GM12878 (cell line): Measurements from ENCODE around the gene SV2A. TPM values are rescaled to one million over a fixed set of nuclear protein-coding genes. Genes with fewer than 3 reads are reported as not detected.

ENCODE experiments used
- ATAC-seq: fragments of 200-7000 bp; cut with Tn5 transposase; 3 replicates; pipeline ENCODE4 v1.9.1; 2020; ENCODE audit warnings: mild to moderate bottlenecking, moderate library complexity
- BruUV-seq: library from RNA; stranded (reverse); fragments of 400-500 nt; replicated peaks from 2 replicates; lab custom pipeline; 2021; lab: Mats Ljungman, UMichigan
- CTCF ChIA-PET: fragments of 300-600 bp; sonication (Branson Sonifier 250); formaldehyde crosslinking; extraction: SDS; loops from one replicate; lab custom pipeline; 2021; ENCODE audit warnings: inconsistent platforms; lab: Yijun Ruan, JAX
- POLR2A ChIA-PET: fragments of 350-600 bp; formaldehyde crosslinking; extraction: SDS; loops from one replicate; lab custom pipeline; 2021; ENCODE audit warnings: inconsistent platforms; lab: Charles Lee
- RAD21 ChIA-PET: fragments of 300-600 bp; sonication (Branson Sonifier 250); formaldehyde crosslinking; loops from one replicate; lab custom pipeline; 2023; ENCODE audit warnings: antibody characterized with exemption; ENCODE audit not compliant: unreplicated experiment; lab: Charles Lee
- SMC1A ChIA-PET: fragments of 300-600 bp; sonication (Branson Sonifier 250); formaldehyde crosslinking; loops from one replicate; lab custom pipeline; 2023; ENCODE audit not compliant: unreplicated experiment, uncharacterized antibody; lab: Charles Lee
- DNase-seq: peaks from one replicate; pipeline ENCODE4 v3.0.0-alpha.2; 2011; ENCODE audit warnings: low read depth, low spot score
- FAIRE-seq: peaks from 3 replicates; lab custom pipeline; 2011; peaks lifted over from hg19 to GRCh38; lab: Jason Lieb, UNC
- H2AFZ ChIP-seq: 2 replicates; pipeline ENCODE4 v1.6.0; 2011; ENCODE audit warnings: low read depth, low read length, control low read depth; ENCODE audit not compliant: control insufficient read depth
- H3K27ac ChIP-seq: 2 replicates; pipeline ENCODE4 v1.5.1; 2011; ENCODE audit warnings: control low read depth; ENCODE audit not compliant: control insufficient read depth, insufficient read depth
- H3K27me3 ChIP-seq, 2 experiments: replicated peaks in 1 of 2; 2 replicates each; pipeline versions ENCODE4 v1.6.0 to v1.6.1; 2011; ENCODE audit warnings: low read length in 1 of 2; ENCODE audit not compliant: control insufficient read depth in 2 of 2, insufficient read depth in 2 of 2
- H3K36me3 ChIP-seq, 2 experiments: 2 replicates each; pipeline ENCODE4 v1.5.1; 2011; ENCODE audit warnings: low read length in 1 of 2; ENCODE audit not compliant: control insufficient read depth in 2 of 2, insufficient read depth in 2 of 2
- H3K4me1 ChIP-seq: 2 replicates; pipeline ENCODE4 v1.6.1; 2011; ENCODE audit warnings: mild to moderate bottlenecking, low read length, moderate library complexity, mixed read lengths; ENCODE audit not compliant: control insufficient read depth, insufficient read depth
- H3K4me2 ChIP-seq: 2 replicates; pipeline ENCODE4 v1.6.0; 2011; ENCODE audit warnings: control low read depth; ENCODE audit not compliant: control insufficient read depth, insufficient read depth
- H3K4me3 ChIP-seq: fragments of 200-600 bp; sonication (generic); 2 replicates; pipeline ENCODE4 v1.5.1; 2016
- H3K79me2 ChIP-seq: 2 replicates; pipeline ENCODE4 v1.6.0; 2011; ENCODE audit warnings: low read length; ENCODE audit not compliant: control insufficient read depth, insufficient read depth
- H3K9ac ChIP-seq: 2 replicates; pipeline ENCODE4 v1.8.0; 2011; ENCODE audit warnings: low read length, control low read depth, mixed read lengths; ENCODE audit not compliant: control insufficient read depth, insufficient read depth
- H3K9me3 ChIP-seq: replicated peaks from 3 replicates; pipeline ENCODE4 v1.5.1; 2011; ENCODE audit warnings: mild to moderate bottlenecking, low read length; ENCODE audit not compliant: control insufficient read depth, insufficient read depth
- H4K20me1 ChIP-seq: 2 replicates; pipeline ENCODE4 v1.6.0; 2011; ENCODE audit not compliant: control insufficient read depth, insufficient read depth
- MLLT1 ChIP-seq: fragments of 450-650 bp; IDR thresholded peaks from 2 replicates; pipeline ENCODE4 v1.6.1; 2016; ENCODE audit warnings: mild to moderate bottlenecking
- WGBS: methylation state at CpG from one replicate; pipeline ENCODE4 v1.1.6; 2016; ENCODE audit warnings: low lambda C conversion rate; ENCODE audit not compliant: insufficient replicate concordance, insufficient coverage; ENCODE audit errors: missing lambda C conversion rate; 5-methylcytosine and 5-hydroxymethylcytosine counted together
- in situ Hi-C: fragments of 300-500 bp; cut with MboI; formaldehyde crosslinking; loops from 9 replicates; pipeline ENCODE4 v1.14.3; 2018; ENCODE audit warnings: mixed read lengths
- intact Hi-C: fragments of 100-400 bp; cut with micrococcal nuclease; formaldehyde crosslinking; loops from one replicate; pipeline ENCODE4 v1.14.2; 2022; ENCODE audit not compliant: unreplicated experiment
- polyA plus RNA-seq, 11 experiments: library from polyadenylated mRNA; depleted of rRNA in 4 of 11; unstranded in 6 of 11; stranded (reverse) in 5 of 11; fragments of >200 nt; fragmentation: Nextera tagmentation in 4 of 11; fragmentation: Illumina TruSeq in 1 of 11; extraction: Ambion mirVana in 4 of 11; extraction: Trizol in 1 of 11; gene quantifications; 1 replicate in 1 of 11; 2 replicates in 10 of 11; pipeline versions ENCODE4 v1.2.1 to v1.2.3, GENCODE V29; 2011 to 2016; ENCODE audit warnings: inconsistent platforms in 2 of 11, missing spikeins in 2 of 11, low read depth in 1 of 11
- total RNA-seq, 4 experiments: library from RNA; depleted of rRNA in 3 of 4; stranded (reverse); fragments of >200 nt in 3 of 4; fragmentation: Illumina TruSeq in 1 of 4; extraction: Trizol in 1 of 4; gene quantifications; 2 replicates each; pipeline versions ENCODE4 v1.2.1 to v1.2.3, GENCODE V29; 2013 to 2021
- TF ChIP-seq, protein P1 (sequence below): fragments of 450-650 bp; IDR thresholded peaks from 2 replicates; pipeline ENCODE4 v1.6.1; 2017; ENCODE audit warnings: mild to moderate bottlenecking, moderate library complexity

Gene SV2A
- total and polyA plus RNA-seq, 10 of the 15 experiments (the other 5 are each of a cell fraction or from before 2014, with no cell fraction given), result 0.39 to 11.6 (median 5.4) TPM

GRCh38 chr1:149888999-149889289 lies 28.7 kb downstream of the SV2A start:
- no peak for DNase-seq
- peak; percentile 94 for TF ChIP-seq MLLT1
- TF ChIP-seq, protein P1, sequence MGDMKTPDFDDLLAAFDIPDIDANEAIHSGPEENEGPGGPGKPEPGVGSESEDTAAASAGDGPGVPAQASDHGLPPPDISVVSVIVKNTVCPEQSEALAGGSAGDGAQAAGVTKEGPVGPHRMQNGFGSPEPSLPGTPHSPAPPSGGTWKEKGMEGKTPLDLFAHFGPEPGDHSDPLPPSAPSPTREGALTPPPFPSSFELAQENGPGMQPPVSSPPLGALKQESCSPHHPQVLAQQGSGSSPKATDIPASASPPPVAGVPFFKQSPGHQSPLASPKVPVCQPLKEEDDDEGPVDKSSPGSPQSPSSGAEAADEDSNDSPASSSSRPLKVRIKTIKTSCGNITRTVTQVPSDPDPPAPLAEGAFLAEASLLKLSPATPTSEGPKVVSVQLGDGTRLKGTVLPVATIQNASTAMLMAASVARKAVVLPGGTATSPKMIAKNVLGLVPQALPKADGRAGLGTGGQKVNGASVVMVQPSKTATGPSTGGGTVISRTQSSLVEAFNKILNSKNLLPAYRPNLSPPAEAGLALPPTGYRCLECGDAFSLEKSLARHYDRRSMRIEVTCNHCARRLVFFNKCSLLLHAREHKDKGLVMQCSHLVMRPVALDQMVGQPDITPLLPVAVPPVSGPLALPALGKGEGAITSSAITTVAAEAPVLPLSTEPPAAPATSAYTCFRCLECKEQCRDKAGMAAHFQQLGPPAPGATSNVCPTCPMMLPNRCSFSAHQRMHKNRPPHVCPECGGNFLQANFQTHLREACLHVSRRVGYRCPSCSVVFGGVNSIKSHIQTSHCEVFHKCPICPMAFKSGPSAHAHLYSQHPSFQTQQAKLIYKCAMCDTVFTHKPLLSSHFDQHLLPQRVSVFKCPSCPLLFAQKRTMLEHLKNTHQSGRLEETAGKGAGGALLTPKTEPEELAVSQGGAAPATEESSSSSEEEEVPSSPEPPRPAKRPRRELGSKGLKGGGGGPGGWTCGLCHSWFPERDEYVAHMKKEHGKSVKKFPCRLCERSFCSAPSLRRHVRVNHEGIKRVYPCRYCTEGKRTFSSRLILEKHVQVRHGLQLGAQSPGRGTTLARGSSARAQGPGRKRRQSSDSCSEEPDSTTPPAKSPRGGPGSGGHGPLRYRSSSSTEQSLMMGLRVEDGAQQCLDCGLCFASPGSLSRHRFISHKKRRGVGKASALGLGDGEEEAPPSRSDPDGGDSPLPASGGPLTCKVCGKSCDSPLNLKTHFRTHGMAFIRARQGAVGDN, result no peak
- Histone ChIP-seq H3K4me1 (no peaks in the 10 kb centered on the region), H3K4me2 (peak overlapping the region; percentile 55), H3K9me3 (no peaks in the 10 kb centered on the region), H3K4me3 (peak overlapping the region; percentile 68), H4K20me1 (no peaks in the 10 kb centered on the region), H3K27me3 (no peaks in the 10 kb centered on the region), H3K79me2 (peaks cover 17% of the 10 kb centered on the region), H2AFZ (peak overlapping the region; percentile 78), H3K36me3 (no peaks in the 10 kb centered on the region), H3K9ac (peak overlapping the region; percentile 60; the same call in 1 of the 2 replicates), H3K27ac (peak overlapping the region; percentile 83)
- in situ Hi-C loops, result no loop called here
- ATAC-seq, result no peak
- FAIRE-seq, result no peak
- SMC1A ChIA-PET, result interaction anchor here (0.8 to 3.1 kb wide), 10 partner anchors 13 to 298 kb away, joined by 3 to 13 read pairs (median 4); partner anchors contain the start of gene VPS45
- intact Hi-C loops, result loop anchor here (1.0 kb wide), 2 partner anchors 10 to 161 kb away; partner anchors contain the start of gene BOLA1
- 90% methylated on average over 6 of the region's 6 CpGs for WGBS
- RAD21 ChIA-PET, result interaction anchor here (0.8 to 2.2 kb wide), 7 partner anchors 14 to 277 kb away, joined by 3 to 6 read pairs (median 5); no protein-coding TSS in a partner anchor
- CTCF ChIA-PET, result interaction anchor here (0.6 to 3.2 kb wide), 12 partner anchors 11 to 280 kb away, joined by 3 to 20 read pairs (median 6); partner anchors contain the start of gene BOLA1
- POLR2A ChIA-PET, result interaction anchor here (0.6 to 4.0 kb wide), 8 partner anchors 40 to 272 kb away, joined by 3 to 57 read pairs (median 4); partner anchors contain the start of gene SF3B4
- BruUV-seq, result no TSS peak
